ENCODE results near the gene AGPAT3.
"Not testable (repeated sequence)": the region's sequence is repeated elsewhere in the genome, so short reads cannot be mapped to it uniquely, and the experiment has no call there.

Gene AGPAT3

GRCh38 chr21:43884861-43885417, 19.9 kb downstream of the AGPAT3 start:
- DNase-seq, result no peak

GRCh38 chr21:43885721-43886120, 20.7 kb downstream of the AGPAT3 start:
- no peak for DNase-seq

GRCh38 chr21:43886565-43886964, 21.5 kb downstream of the AGPAT3 start:
- no peak for DNase-seq

GRCh38 chr21:43889069-43889468, 24.0 kb downstream of the AGPAT3 start:
- DNase-seq, result no peak

GRCh38 chr21:43890042-43890441, 25.0 kb downstream of the AGPAT3 start:
- no peak for DNase-seq

- no peak for DNase-seq
Measured at GRCh38 chr21:43892334-43892733, 27.3 kb downstream of the AGPAT3 start.

- no peak for DNase-seq
Measured at GRCh38 chr21:43892984-43893535, 28.0 kb downstream of the AGPAT3 start.

- DNase-seq, result no peak
Measured at GRCh38 chr21:43893536-43894205, 28.6 kb downstream of the AGPAT3 start.

GRCh38 chr21:43894206-43894577, 29.2 kb downstream of the AGPAT3 start:
- no peak for DNase-seq

GRCh38 chr21:43895196-43895595, 30.2 kb downstream of the AGPAT3 start:
- no peak for DNase-seq

GRCh38 chr21:43896696-43897299, 31.8 kb downstream of the AGPAT3 start:
- DNase-seq, result not testable (repeated sequence)

GRCh38 chr21:43899307-43900077, 34.5 kb downstream of the AGPAT3 start:
- DNase-seq, result no peak

- DNase-seq, result no peak
Measured at GRCh38 chr21:43900078-43900385, 35.0 kb downstream of the AGPAT3 start.

- DNase-seq, result no peak
Measured at GRCh38 chr21:43900690-43901089, 35.7 kb downstream of the AGPAT3 start.

- DNase-seq, result no peak
Measured at GRCh38 chr21:43902441-43902840, 37.4 kb downstream of the AGPAT3 start.

GRCh38 chr21:43903451-43904091, 38.5 kb downstream of the AGPAT3 start:
- DNase-seq, result no peak

GRCh38 chr21:43904331-43904781, 39.3 kb downstream of the AGPAT3 start:
- no peak for DNase-seq

GRCh38 chr21:43905726-43906455, 40.9 kb downstream of the AGPAT3 start:
- DNase-seq, result no peak

GRCh38 chr21:43906585-43907370, 41.8 kb downstream of the AGPAT3 start:
- DNase-seq, result no peak

GRCh38 chr21:43907751-43908150, 42.7 kb downstream of the AGPAT3 start:
- DNase-seq, result no peak

- no peak for DNase-seq
Measured at GRCh38 chr21:43908167-43908566, 43.1 kb downstream of the AGPAT3 start.

All from CD4-positive, alpha-beta T cell treated with Interleukin-21 for 1 hour (primary cell).